K562 (cell line): ENCODE data around the gene GIMAP6. TPM values are rescaled to one million over a fixed set of nuclear protein-coding genes. Genes with fewer than 3 reads are reported as not detected.

ENCODE experiments used
- ATAC-seq: fragments of 200-7000 bp; cut with Tn5 transposase; 3 replicates; pipeline ENCODE4 v1.9.1; 2020; ENCODE audit warnings: moderate library complexity
- BruUV-seq: library from RNA; stranded (reverse); fragments of 400-500 nt; replicated peaks from 2 replicates; lab custom pipeline; 2021; lab: Mats Ljungman, UMichigan
- CTCF ChIA-PET: fragments of 300-600 bp; formaldehyde crosslinking; extraction: SDS; loops from one replicate; lab custom pipeline; 2021; ENCODE audit warnings: low intra/inter-chr PET ratio; lab: Yijun Ruan, JAX
- POLR2A ChIA-PET: fragments of 300-600, 350-650 bp; sonication (Branson Sonifier 250); formaldehyde crosslinking; extraction: SDS; loops from one replicate; lab custom pipeline; 2021; ENCODE audit warnings: antibody characterized with exemption, inconsistent platforms; lab: Yijun Ruan, JAX
- DNase-seq, 4 experiments: peaks; one replicate each; pipeline versions ENCODE4 v3.0.0 to v3.0.0-alpha.2; 2011 to 2018; ENCODE audit warnings: low spot score in 3 of 4, mixed read lengths in 3 of 4; ENCODE audit errors: extremely low read depth in 1 of 4
- FAIRE-seq: peaks from 2 replicates; lab custom pipeline; 2011; peaks lifted over from hg19 to GRCh38; lab: Jason Lieb, UNC
- H2AFZ ChIP-seq: 2 replicates; pipeline ENCODE4 v1.6.0; 2011; ENCODE audit warnings: low read depth, low read length, control low read depth, inconsistent platforms
- H3K27ac ChIP-seq: fragments of 200-600 bp; 3 replicates; pipeline ENCODE4 v1.8.0; 2011; ENCODE audit warnings: low read depth, mild to moderate bottlenecking, control low read depth, inconsistent platforms, low read length, moderate library complexity, mixed read lengths; ENCODE audit errors: extremely low read depth
- H3K27me3 ChIP-seq, 2 experiments: fragments of 300-600 bp in 1 of 2; 2 replicates in 1 of 2; 3 replicates in 1 of 2; pipeline versions ENCODE4 v1.6.0 to v1.8.0; 2011; ENCODE audit warnings: inconsistent platforms in 2 of 2, low read length in 2 of 2, mild to moderate bottlenecking in 1 of 2, mixed read lengths in 1 of 2, moderate library complexity in 1 of 2; ENCODE audit not compliant: control insufficient read depth in 2 of 2, insufficient read depth in 2 of 2
- H3K36me3 ChIP-seq: fragments of 300-600 bp; 3 replicates; pipeline ENCODE4 v1.8.0; 2011; ENCODE audit warnings: mild to moderate bottlenecking, low read length, inconsistent platforms; ENCODE audit not compliant: control insufficient read depth, insufficient read depth
- H3K4me1 ChIP-seq, 2 experiments: fragments of 200-600 bp in 1 of 2; replicated peaks in 1 of 2; 2 replicates in 1 of 2; 3 replicates in 1 of 2; pipeline versions ENCODE4 v1.5.1 to v1.8.0; 2011; ENCODE audit warnings: inconsistent platforms in 2 of 2, low read length in 2 of 2, mild to moderate bottlenecking in 1 of 2, mixed read lengths in 1 of 2, moderate library complexity in 1 of 2; ENCODE audit not compliant: control insufficient read depth in 2 of 2, insufficient read depth in 2 of 2
- H3K4me2 ChIP-seq: 2 replicates; pipeline ENCODE4 v1.6.1; 2011; ENCODE audit warnings: low read length, control low read depth, inconsistent platforms, mixed read lengths; ENCODE audit not compliant: insufficient read depth
- H3K4me3 ChIP-seq: fragments of 200-600 bp; sonication (generic), shearing (Covaris generic); 2 replicates; pipeline ENCODE4 v1.5.1; 2016; ENCODE audit warnings: control low read depth, inconsistent platforms
- H3K79me2 ChIP-seq: fragments of 200-600 bp; 3 replicates; pipeline ENCODE4 v1.8.0; 2011; ENCODE audit warnings: low read length, inconsistent platforms; ENCODE audit not compliant: control insufficient read depth, insufficient read depth
- H3K9ac ChIP-seq, 2 experiments: 2 replicates each; pipeline versions ENCODE4 v1.6.0 to v1.6.1; 2011; ENCODE audit warnings: low read depth in 2 of 2, low read length in 2 of 2, control low read depth in 1 of 2, inconsistent platforms in 1 of 2, mild to moderate bottlenecking in 1 of 2, mixed read lengths in 1 of 2; ENCODE audit not compliant: insufficient read depth in 1 of 2
- H3K9me1 ChIP-seq: one replicate; pipeline ENCODE4 v1.6.0; 2011; ENCODE audit warnings: inconsistent platforms, mild to moderate bottlenecking, low read length, moderate library complexity; ENCODE audit not compliant: control insufficient read depth, insufficient read depth
- H3K9me3 ChIP-seq: replicated peaks from 2 replicates; pipeline ENCODE4 v1.5.1; 2011; ENCODE audit warnings: low read depth, low read length, inconsistent platforms; ENCODE audit not compliant: control insufficient read depth, insufficient read depth
- H4K20me1 ChIP-seq: replicated peaks from 2 replicates; pipeline ENCODE4 v1.6.1; 2011; ENCODE audit warnings: low read length, inconsistent platforms, mixed read lengths; ENCODE audit not compliant: control insufficient read depth, insufficient read depth
- ASH1L ChIP-seq: fragments of 450-650 bp; IDR thresholded peaks from 2 replicates; pipeline ENCODE4 v1.6.1; 2018; ENCODE audit warnings: borderline replicate concordance, mild to moderate bottlenecking, low read depth; ENCODE audit not compliant: partially characterized antibody
- DIDO1 ChIP-seq: fragments of 450-650 bp; IDR thresholded peaks from 2 replicates; pipeline ENCODE4 v1.6.1; 2016; ENCODE audit warnings: low read depth, missing biosample characterization, missing genetic modification characterization
- HES1 ChIP-seq: fragments of 450-650 bp; IDR thresholded peaks from 2 replicates; pipeline ENCODE4 v1.6.1; 2016; ENCODE audit warnings: low read depth, mild to moderate bottlenecking, moderate library complexity
- SIX5 ChIP-seq, 2 experiments: IDR thresholded peaks; 2 replicates each; pipeline ENCODE4 v1.6.1; 2011; ENCODE audit warnings: low read length in 2 of 2, borderline replicate concordance in 1 of 2, low read depth in 1 of 2, mild to moderate bottlenecking in 1 of 2, moderate library complexity in 1 of 2; ENCODE audit not compliant: insufficient read depth in 1 of 2
- TEAD2 ChIP-seq: fragments of 450-650 bp; IDR thresholded peaks from 2 replicates; pipeline ENCODE4 v1.6.1; 2016; ENCODE audit warnings: missing genetic modification characterization, control low read depth, missing compliant biosample characterization
- ZNF717 ChIP-seq: fragments of 250-450 bp; sonication (Bioruptor Pico); IDR thresholded peaks from 2 replicates; pipeline ENCODE4 v1.5.0; 2021
- ZZZ3 ChIP-seq: fragments of 450-650 bp; IDR thresholded peaks from 2 replicates; pipeline ENCODE4 v1.6.1; 2016; ENCODE audit warnings: antibody characterized with exemption, mild to moderate bottlenecking, moderate library complexity
- WGBS: fragments of 100-300 bp; shearing (Covaris generic); methylation state at CpG from one replicate; pipeline ENCODE4 v1.1.6; 2016; ENCODE audit warnings: low coverage, mixed read lengths; ENCODE audit not compliant: insufficient coverage; ENCODE audit errors: missing lambda C conversion rate; 5-methylcytosine and 5-hydroxymethylcytosine counted together
- in situ Hi-C: fragments of 300-500 bp; cut with MboI; formaldehyde crosslinking; loops from 4 replicates; pipeline ENCODE4 v1.15.0; 2018; ENCODE audit warnings: inconsistent platforms, mixed read lengths
- intact Hi-C: fragments of 100-400 bp; cut with micrococcal nuclease; formaldehyde crosslinking; loops from 2 replicates; pipeline ENCODE4 v1.14.2; 2022
- polyA plus RNA-seq, 8 experiments: library from polyadenylated mRNA; depleted of rRNA in 4 of 8; stranded (reverse) in 5 of 8; unstranded in 3 of 8; fragments of >200 nt; fragmentation: Nextera tagmentation in 2 of 8; fragmentation: Illumina TruSeq in 1 of 8; extraction: Ambion mirVana in 2 of 8; extraction: Trizol in 1 of 8; gene quantifications; 2 replicates each; pipeline versions ENCODE4 v1.2.1 to v1.2.3, GENCODE V29; 2011 to 2014; ENCODE audit warnings: inconsistent platforms in 1 of 8, missing spikeins in 1 of 8
- total RNA-seq, 7 experiments: library from RNA; depleted of rRNA in 6 of 7; stranded (reverse); fragments of >200 nt in 6 of 7; fragmentation: Illumina TruSeq in 2 of 7; extraction: Trizol in 2 of 7; gene quantifications; 2 replicates each; pipeline versions ENCODE4 v1.2.1 to v1.2.3, GENCODE V29; 2011 to 2021; ENCODE audit warnings: low replicate concordance in 1 of 7

Gene GIMAP6
- total and polyA plus RNA-seq, 9 of the 15 experiments (the other 6 are each of a cell fraction or from before 2014, with no cell fraction given) = 0.04 to 0.45 (median 0.18) TPM

GRCh38 chr7:150595361-150595760, 36.8 kb downstream of the GIMAP6 start:
- ChIA-PET CTCF (no interaction called here), POLR2A (interaction anchor here (0.8 kb wide), 1 partner anchor 17 kb away, joined by 3 read pairs; no protein-coding TSS in a partner anchor)
- Histone ChIP-seq H3K4me3 (no peak overlapping the region), H3K27ac (no peak overlapping the region), H3K4me1 (no peaks in the 10 kb centered on the region), H3K9ac (no peak overlapping the region), H3K4me2 (no peak overlapping the region), H3K9me1 (no peaks in the 10 kb centered on the region), H3K79me2 (no peaks in the 10 kb centered on the region), H3K27me3 (no peaks in the 10 kb centered on the region), H2AFZ (no peak overlapping the region), H3K9me3 (no peaks in the 10 kb centered on the region; the same call in 1 of the 2 replicates), H4K20me1 (no peaks in the 10 kb centered on the region), H3K36me3 (no peaks in the 10 kb centered on the region)
- intact Hi-C loops = no loop called here
- DNase-seq = no peak
- no peak for TF ChIP-seq TEAD2 (tag)
- TF ChIP-seq ZZZ3 = no peak
- no peak for TF ChIP-seq SIX5 (IDR thresholded peaks at IDR 0.05; ENCODE audit: borderline replicate concordance in 1 of 2, insufficient read depth in 1 of 2, low read depth in 1 of 2, low read length in 2 of 2)
- TF ChIP-seq ASH1L = no peak
- no peak for TF ChIP-seq HES1
- no peak for TF ChIP-seq ZNF717
- no peak for TF ChIP-seq DIDO1 (tag)
- no peak for ATAC-seq
- no peak for FAIRE-seq
- BruUV-seq = no TSS peak
- 0% methylated on average over 2 of the region's 2 CpGs for WGBS
- in situ Hi-C loops = no loop called here
